ENCODE data around the gene WHRN.

WHRN gene

GRCh38 chr9:114484854-114485443, 20.3 kb downstream of the WHRN start:
- no peak overlapping the region for H3K9ac ChIP-seq (ENCODE audit: insufficient read length)
- no peaks in the 10 kb centered on the region for H3K9me3 ChIP-seq (ENCODE audit: low read depth, low read length)
- no peaks in the 10 kb centered on the region for H3K36me3 ChIP-seq (ENCODE audit: insufficient read depth, low read length)
- no peak overlapping the region for H3K27ac ChIP-seq
- no peak for DNase-seq (ENCODE audit: low read depth, low spot score)
- no peak overlapping the region for H3K4me3 ChIP-seq
- no peak for TF ChIP-seq POLR2AphosphoS5 (IDR thresholded peaks at IDR 0.05; ENCODE audit: borderline replicate concordance, low read depth, low read length)
- no peak for TF ChIP-seq EZH2 (IDR thresholded peaks at IDR 0.05)
- TF ChIP-seq FOXP2 (optimal IDR thresholded peaks at IDR 0.05; ENCODE audit: control extremely low read depth, extremely low read length, insufficient read depth): no peak

- Histone ChIP-seq H3K4me3 (no peak overlapping the region), H3K9me3 (ENCODE audit: low read depth, low read length) (no peaks in the 10 kb centered on the region), H3K27ac (no peak overlapping the region), H3K9ac (ENCODE audit: insufficient read length) (no peak overlapping the region), H3K36me3 (ENCODE audit: insufficient read depth, low read length) (no peaks in the 10 kb centered on the region)
- DNase-seq (ENCODE audit: low read depth, low spot score): no peak
- TF ChIP-seq EZH2 (IDR thresholded peaks at IDR 0.05) (no peak), FOXP2 (optimal IDR thresholded peaks at IDR 0.05; ENCODE audit: control extremely low read depth, extremely low read length, insufficient read depth) (no peak), POLR2AphosphoS5 (IDR thresholded peaks at IDR 0.05; ENCODE audit: borderline replicate concordance, low read depth, low read length) (no peak)
Observed at GRCh38 chr9:114484215-114484853, 20.9 kb downstream of the WHRN start.

GRCh38 chr9:114483499-114483898, 21.8 kb downstream of the WHRN start:
- Histone ChIP-seq H3K27ac (no peak overlapping the region), H3K36me3 (ENCODE audit: insufficient read depth, low read length) (no peaks in the 10 kb centered on the region)
- DNase-seq (ENCODE audit: low read depth, low spot score): no peak

GRCh38 chr9:114482593-114482992, 22.7 kb downstream of the WHRN start:
- no peak for DNase-seq (ENCODE audit: low read depth, low spot score)
- no peak for TF ChIP-seq FOXP2 (optimal IDR thresholded peaks at IDR 0.05; ENCODE audit: control extremely low read depth, extremely low read length, insufficient read depth)
- TF ChIP-seq POLR2AphosphoS5 (IDR thresholded peaks at IDR 0.05; ENCODE audit: borderline replicate concordance, low read depth, low read length): no peak
- TF ChIP-seq EZH2 (IDR thresholded peaks at IDR 0.05): no peak
- no peak overlapping the region for H3K27ac ChIP-seq
- H3K9me3 ChIP-seq (ENCODE audit: low read depth, low read length): no peaks in the 10 kb centered on the region
- no peaks in the 10 kb centered on the region; the same call in 1 of the 2 replicates for H3K36me3 ChIP-seq (ENCODE audit: insufficient read depth, low read length)
- no peak overlapping the region for H3K9ac ChIP-seq (ENCODE audit: insufficient read length)
- H3K4me3 ChIP-seq: no peak overlapping the region

More at GRCh38 chr9:114483499-114483898, 21.8 kb downstream of the WHRN start:
- no peak overlapping the region for H3K4me3 ChIP-seq
- no peak overlapping the region for H3K9ac ChIP-seq (ENCODE audit: insufficient read length)
- H3K9me3 ChIP-seq (ENCODE audit: low read depth, low read length): no peaks in the 10 kb centered on the region
- TF ChIP-seq FOXP2 (optimal IDR thresholded peaks at IDR 0.05; ENCODE audit: control extremely low read depth, extremely low read length, insufficient read depth) (no peak), EZH2 (IDR thresholded peaks at IDR 0.05) (no peak), POLR2AphosphoS5 (IDR thresholded peaks at IDR 0.05; ENCODE audit: borderline replicate concordance, low read depth, low read length) (no peak)

- TF ChIP-seq EZH2 (IDR thresholded peaks at IDR 0.05): no peak
- DNase-seq (ENCODE audit: low read depth, low spot score): no peak
- Histone ChIP-seq H3K9ac (ENCODE audit: insufficient read length) (no peak overlapping the region), H3K27ac (no peak overlapping the region), H3K36me3 (ENCODE audit: insufficient read depth, low read length) (no peaks in the 10 kb centered on the region; the same call in 1 of the 2 replicates), H3K4me3 (no peak overlapping the region), H3K9me3 (ENCODE audit: low read depth, low read length) (no peaks in the 10 kb centered on the region)
Observed at GRCh38 chr9:114481789-114482188, 23.5 kb downstream of the WHRN start.

GRCh38 chr9:114480746-114481435, 24.4 kb downstream of the WHRN start:
- no peak overlapping the region for H3K4me3 ChIP-seq
- no peak overlapping the region for H3K9ac ChIP-seq (ENCODE audit: insufficient read length)
- no peak for DNase-seq (ENCODE audit: low read depth, low spot score)
- H3K9me3 ChIP-seq (ENCODE audit: low read depth, low read length): no peaks in the 10 kb centered on the region
- no peak for TF ChIP-seq FOXP2 (optimal IDR thresholded peaks at IDR 0.05; ENCODE audit: control extremely low read depth, extremely low read length, insufficient read depth)
- TF ChIP-seq POLR2AphosphoS5 (IDR thresholded peaks at IDR 0.05; ENCODE audit: borderline replicate concordance, low read depth, low read length): no peak
- no peak for TF ChIP-seq EZH2 (IDR thresholded peaks at IDR 0.05)
- H3K36me3 ChIP-seq (ENCODE audit: insufficient read depth, low read length): no peaks in the 10 kb centered on the region; the same call in 1 of the 2 replicates
- peak overlapping the region; percentile 51; the same call in 1 of the 2 replicates for H3K27ac ChIP-seq

- TF ChIP-seq POLR2AphosphoS5 (IDR thresholded peaks at IDR 0.05; ENCODE audit: borderline replicate concordance, low read depth, low read length) (no peak), FOXP2 (optimal IDR thresholded peaks at IDR 0.05; ENCODE audit: control extremely low read depth, extremely low read length, insufficient read depth) (no peak), EZH2 (IDR thresholded peaks at IDR 0.05) (no peak)
- no peak for DNase-seq (ENCODE audit: low read depth, low spot score)
- H3K9ac ChIP-seq (ENCODE audit: insufficient read length): no peak overlapping the region
- no peak overlapping the region for H3K4me3 ChIP-seq
- no peaks in the 10 kb centered on the region; the same call in 1 of the 2 replicates for H3K36me3 ChIP-seq (ENCODE audit: insufficient read depth, low read length)
- H3K9me3 ChIP-seq (ENCODE audit: low read depth, low read length): no peaks in the 10 kb centered on the region
- no peak overlapping the region for H3K27ac ChIP-seq
Observed at GRCh38 chr9:114478871-114479270, 26.4 kb downstream of the WHRN start.

- Histone ChIP-seq H3K27ac (no peak overlapping the region), H3K9ac (ENCODE audit: insufficient read length) (no peak overlapping the region), H3K36me3 (ENCODE audit: insufficient read depth, low read length) (no peaks in the 10 kb centered on the region; the same call in 1 of the 2 replicates), H3K9me3 (ENCODE audit: low read depth, low read length) (no peaks in the 10 kb centered on the region), H3K4me3 (no peak overlapping the region)
- TF ChIP-seq FOXP2 (optimal IDR thresholded peaks at IDR 0.05; ENCODE audit: control extremely low read depth, extremely low read length, insufficient read depth): no peak
- no peak for TF ChIP-seq POLR2AphosphoS5 (IDR thresholded peaks at IDR 0.05; ENCODE audit: borderline replicate concordance, low read depth, low read length)
- no peak for TF ChIP-seq EZH2 (IDR thresholded peaks at IDR 0.05)
- no peak for DNase-seq (ENCODE audit: low read depth, low spot score)
Observed at GRCh38 chr9:114478459-114478858, 26.8 kb downstream of the WHRN start.

Data from SK-N-MC (cell line).